Measurements from ENCODE around the gene EPB41.
A peak's percentile ranks its signal among the peaks of the same experiment; 100 is the strongest.

The EPB41 gene

GRCh38 chr1:28891256-28891655 is 23.1 kb upstream of the EPB41 start:
- no peak for TF ChIP-seq CTCF (IDR thresholded peaks at IDR 0.05; ENCODE audit: low read depth, low read length)
- no peak for DNase-seq (ENCODE audit: extremely low read depth, low read depth)

- peak; percentile 36 for DNase-seq (ENCODE audit: extremely low read depth, low read depth)
These were observed 20.8 kb upstream of the EPB41 start for GRCh38 chr1:28893403-28894102.

GRCh38 chr1:28894785-28895184 is 19.6 kb upstream of the EPB41 start:
- no peak for DNase-seq (ENCODE audit: extremely low read depth, low read depth)
- no peak for TF ChIP-seq CTCF (IDR thresholded peaks at IDR 0.05; ENCODE audit: low read depth, low read length)

More at GRCh38 chr1:28893403-28894102, 20.8 kb upstream of the EPB41 start:
- TF ChIP-seq CTCF (IDR thresholded peaks at IDR 0.05; ENCODE audit: low read depth, low read length): peak; percentile 57

- DNase-seq (ENCODE audit: extremely low read depth, low read depth): no peak
These were observed 18.3 kb upstream of the EPB41 start for GRCh38 chr1:28895896-28896608.

GRCh38 chr1:28896609-28896986 is 17.8 kb upstream of the EPB41 start:
- no peak for DNase-seq (ENCODE audit: extremely low read depth, low read depth)
- TF ChIP-seq CTCF (IDR thresholded peaks at IDR 0.05; ENCODE audit: low read depth, low read length): no peak

More at GRCh38 chr1:28895896-28896608, 18.3 kb upstream of the EPB41 start:
- no peak for TF ChIP-seq CTCF (IDR thresholded peaks at IDR 0.05; ENCODE audit: low read depth, low read length)

GRCh38 chr1:28897789-28898188 is 16.6 kb upstream of the EPB41 start:
- DNase-seq (ENCODE audit: extremely low read depth, low read depth): no peak
- TF ChIP-seq CTCF (IDR thresholded peaks at IDR 0.05; ENCODE audit: low read depth, low read length): no peak

GRCh38 chr1:28898405-28898881 is 15.9 kb upstream of the EPB41 start:
- no peak for DNase-seq (ENCODE audit: extremely low read depth, low read depth)
- no peak for TF ChIP-seq CTCF (IDR thresholded peaks at IDR 0.05; ENCODE audit: low read depth, low read length)

Data from AG09319 (cell line).